Stomach (tissue), 9 donors: ENCODE measurements around the gene CYP2A6. TPM values are rescaled to one million over a fixed set of nuclear protein-coding genes. Genes with fewer than 3 reads are reported as not detected.
"Not testable (repeated sequence)": the region's sequence is repeated elsewhere in the genome, so short reads cannot be mapped to it uniquely, and the experiment has no call there.

Source experiments
- DNase-seq, 2 donors: peaks; one replicate each; pipeline versions ENCODE4 v3.0.0 to v3.0.0-alpha.2; 2013 to 2019
- H3K27ac ChIP-seq, 5 donors: fragments of 200-600 bp in 4 of 5; sonication (generic) in 4 of 5; one replicate each; pipeline ENCODE4 v1.5.1; 2013 to 2019; ENCODE audit warnings: mild to moderate bottlenecking in 1 of 5, moderate library complexity in 1 of 5
- H3K27me3 ChIP-seq, 3 donors: fragments of 200-600 bp; sonication (generic); one replicate each; pipeline ENCODE4 v1.5.1; 2017 to 2019; ENCODE audit warnings: mixed run types in 1 of 3
- H3K36me3 ChIP-seq, 4 donors: fragments of 200-600 bp; sonication (generic); 1 replicate in 3 of 4; 2 replicates in 1 of 4; pipeline ENCODE4 v1.5.1; 2016 to 2019
- H3K4me1 ChIP-seq, 4 donors: fragments of 200-600 bp; sonication (generic); one replicate each; pipeline ENCODE4 v1.5.1; 2016 to 2019
- H3K4me3 ChIP-seq, 4 donors: fragments of 200-600 bp; sonication (generic) in 3 of 4; one replicate each; pipeline ENCODE4 v1.5.1; 2016 to 2019; ENCODE audit warnings: mild to moderate bottlenecking in 1 of 4
- H3K9me3 ChIP-seq, 4 donors: fragments of 200-600 bp; sonication (generic); one replicate each; pipeline ENCODE4 v1.5.1; 2016 to 2019
- CTCF ChIP-seq, 7 experiments: fragments of 450-650 bp in 4 of 7; fragments of 200-600 bp in 3 of 7; sonication (generic) in 3 of 7; IDR thresholded peaks; one replicate each; pipeline ENCODE4 v1.5.1; 2016 to 2019; ENCODE audit warnings: antibody characterized with exemption in 7 of 7, control low read depth in 2 of 7, mild to moderate bottlenecking in 1 of 7
- EP300 ChIP-seq: sonication (generic); formaldehyde crosslinking; IDR thresholded peaks from one replicate; pipeline ENCODE4 v1.6.1; 2017; ENCODE audit warnings: antibody characterized with exemption
- POLR2A ChIP-seq, 4 donors: fragments of 450-650 bp; IDR thresholded peaks; one replicate each; pipeline ENCODE4 v1.6.1; 2016; ENCODE audit warnings: antibody characterized with exemption in 4 of 4, control low read depth in 2 of 4, mild to moderate bottlenecking in 1 of 4, moderate library complexity in 1 of 4
- POLR2AphosphoS5 ChIP-seq, 3 donors: sonication (generic); formaldehyde crosslinking; IDR thresholded peaks; one replicate each; pipeline ENCODE4 v1.6.1; 2016; ENCODE audit warnings: antibody characterized with exemption in 3 of 3
- WGBS, 5 donors: extraction: QIAGEN DNeasy Blood & Tissue Kit in 3 of 5; methylation state at CpG; one replicate each; pipeline versions ENCODE4 v1.1.5 to v1.1.7; 2013 to 2018; 5-methylcytosine and 5-hydroxymethylcytosine counted together
- intact Hi-C: fragments of 100-400 bp; cut with DNase I; formaldehyde crosslinking; loops from one replicate; pipeline ENCODE4 v1.15.1; 2023; ENCODE audit warnings: low total_unique reads
- polyA plus RNA-seq, 3 donors: library from polyadenylated mRNA; stranded (reverse); fragments of 200-250 nt; gene quantifications; one replicate each; pipeline ENCODE4 v1.2.3, GENCODE V29; 2013
- total RNA-seq, 5 donors: library from RNA; depleted of rRNA; stranded (reverse); fragments of >200 nt; gene quantifications; one replicate each; pipeline versions ENCODE4 v1.1.0 to v1.2.3, GENCODE V29; 2014 to 2016
- donor health status: healthy with polysubstance abuse.
- donor health status: Bipolar disorder and iron deficiency.
- donor health status: healthy.

The CYP2A6 gene
- total and polyA plus RNA-seq, 8 donors, result not detected

- Histone ChIP-seq H3K4me3 (peak overlapping the region; percentile 22 to 32 (median 26)), H3K4me1 (peaks cover 22 to 44% (median 36%) of the 10 kb centered on the region in 4 donors), H3K27ac (peak overlapping the region in 4 of 5 donors; percentile 12 to 58 (median 44))
- DNase-seq, result peak; percentile 81 to 86
- H3K27me3 ChIP-seq, H3K36me3 ChIP-seq, H3K9me3 ChIP-seq, intact Hi-C loops: not testable (repeated sequence)
- 22 to 42% (median 36%) methylated on average over 18 to 33 of the region's 36 CpGs for WGBS, 5 donors
- peak in 4 of 7 experiments; percentile 3 to 46 (median 8) for TF ChIP-seq CTCF (IDR thresholded peaks at IDR 0.05)
Observed at GRCh38 chr19:40818480-40819399, 31.5 kb downstream of the CYP2A6 start.

- no peaks in the 10 kb centered on the region for H3K36me3 ChIP-seq
- no peaks in the 10 kb centered on the region for H3K9me3 ChIP-seq
- H3K4me1 ChIP-seq, result peaks cover 27 to 55% (median 48%) of the 10 kb centered on the region in 4 donors
- intact Hi-C loops, result no loop called here
- TF ChIP-seq CTCF (IDR thresholded peaks at IDR 0.05) (no peak), POLR2A (IDR thresholded peaks at IDR 0.05) (no peak), EP300 (no peak), POLR2AphosphoS5 (IDR thresholded peaks at IDR 0.05) (no peak)
- no peak for DNase-seq
- no peak overlapping the region for H3K27ac ChIP-seq
- H3K4me3 ChIP-seq, result no peak overlapping the region
- no peaks in the 10 kb centered on the region for H3K27me3 ChIP-seq
- 59 to 78% (median 73%) methylated on average over 4 of the region's 4 CpGs for WGBS, 5 donors
Observed at GRCh38 chr19:40815223-40815622, 35.0 kb downstream of the CYP2A6 start.

GRCh38 chr19:40813182-40813581, 37.1 kb downstream of the CYP2A6 start:
- Histone ChIP-seq H3K9me3 (no peaks in the 10 kb centered on the region), H3K36me3 (peaks cover 9 to 17% (median 15%) of the 10 kb centered on the region in 4 donors), H3K4me1 (peaks cover 20 to 54% (median 48%) of the 10 kb centered on the region in 4 donors), H3K27me3 (no peaks in the 10 kb centered on the region), H3K4me3 (no peak overlapping the region), H3K27ac (peak overlapping the region in 1 of 5 donors; percentile 20)
- peak in 1 of 2 donors; percentile 53 for DNase-seq
- intact Hi-C loops, result no loop called here
- 8 to 37% (median 34%) methylated on average over 4 of the region's 4 CpGs for WGBS, 5 donors
- no peak for TF ChIP-seq POLR2AphosphoS5 (IDR thresholded peaks at IDR 0.05)
- TF ChIP-seq EP300, result no peak
- TF ChIP-seq CTCF (IDR thresholded peaks at IDR 0.05), result no peak
- TF ChIP-seq POLR2A (IDR thresholded peaks at IDR 0.05), result no peak

GRCh38 chr19:40812571-40812970, 37.7 kb downstream of the CYP2A6 start:
- H3K4me3 ChIP-seq, H3K27me3 ChIP-seq, intact Hi-C loops, H3K9me3 ChIP-seq, DNase-seq: not testable (repeated sequence)
- Histone ChIP-seq H3K4me1 (peaks cover 20 to 56% (median 52%) of the 10 kb centered on the region in 4 donors), H3K27ac (peak overlapping the region in 1 of 5 donors; percentile 20), H3K36me3 (peaks cover 15 to 23% (median 21%) of the 10 kb centered on the region in 4 donors)
- WGBS, 5 donors, result 86 to 92% (median 89%) methylated on average over 7 of the region's 7 CpGs
